Measurements from ENCODE around the gene ITGB2. TPM values are rescaled to one million over a fixed set of nuclear protein-coding genes. Genes with fewer than 3 reads are reported as not detected.

Gene ITGB2
- total RNA-seq, 1 experiment from 2014 or later, result 1.5 TPM

DNA sequence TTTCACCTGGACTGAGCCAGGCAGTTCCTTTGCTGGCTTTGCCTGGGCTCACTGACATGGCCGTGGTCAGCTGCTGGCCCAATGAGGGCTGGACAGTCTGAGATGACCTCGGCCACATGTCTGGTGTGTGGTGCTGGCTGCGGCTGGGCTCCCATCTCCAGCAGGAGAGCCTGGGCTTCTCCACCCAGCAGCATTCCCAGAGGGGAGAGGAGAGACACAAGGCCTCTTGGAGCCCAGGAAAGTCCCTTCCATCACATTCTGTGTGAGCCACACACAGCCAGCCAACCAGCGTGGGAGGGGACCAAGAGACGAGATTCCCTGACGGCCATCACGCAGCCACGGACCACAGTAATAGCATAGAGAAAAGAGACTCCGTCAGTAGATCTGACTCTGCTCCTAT lies 81.7 kb downstream of the ITGB2 start:
- no peak for ATAC-seq
- CTCF ChIA-PET, result no interaction called here
- RAD21 ChIA-PET (ENCODE audit: low non-redundant PET in 1 of 2, low total read pairs in 2 of 2, uncharacterized antibody in 2 of 2, unreplicated experiment in 2 of 2), result no interaction called here

More for the DNA sequence above, 81.7 kb downstream of the ITGB2 start:
- Histone ChIP-seq H3K4me3 (replicated peaks in 1 of 2; ENCODE audit: low read depth in 1 of 2, low read length in 2 of 2) (no peak overlapping the region), H3K27me3 (ENCODE audit: insufficient read depth, low read length) (no peaks in the 10 kb centered on the region), H3K27ac (ENCODE audit: low read depth, low read length) (no peak overlapping the region), H3K4me2 (ENCODE audit: low read length) (no peak overlapping the region), H3K9me3 (ENCODE audit: control insufficient read depth in 1 of 2, insufficient read depth in 1 of 2, low read depth in 1 of 2, low read length in 2 of 2) (no peaks in the 10 kb centered on the region), H4K20me1 (ENCODE audit: insufficient read depth) (no peaks in the 10 kb centered on the region), H3K36me3 (ENCODE audit: control insufficient read depth in 1 of 2, insufficient read depth in 2 of 2, low read length in 2 of 2) (no peaks in the 10 kb centered on the region), H3K9ac (ENCODE audit: low read length) (no peak overlapping the region), H3K9me2 (ENCODE audit: insufficient read depth) (no peaks in the 10 kb centered on the region), H3K4me1 (ENCODE audit: control insufficient read depth in 1 of 2, insufficient read depth in 2 of 2, low read length in 2 of 2) (peaks cover 2 to 10% of the 10 kb centered on the region in 2 experiments; a peak in 1 of 4 replicates), H2AFZ (ENCODE audit: low read depth, low read length, poor library complexity, severe bottlenecking) (no peak overlapping the region), H3K79me2 (ENCODE audit: insufficient read depth, low read length) (no peaks in the 10 kb centered on the region)
- POLR2A ChIA-PET, result no interaction called here
- no peak for TF ChIP-seq EGR1 (IDR thresholded peaks at IDR 0.05; ENCODE audit: low read depth)
- TF ChIP-seq SIN3A (IDR thresholded peaks at IDR 0.05; ENCODE audit: low read depth), result no peak
- no peak for TF ChIP-seq POLR2AphosphoS5 (IDR thresholded peaks at IDR 0.05; ENCODE audit: low read depth, low read length)
- TF ChIP-seq, protein P1, sequence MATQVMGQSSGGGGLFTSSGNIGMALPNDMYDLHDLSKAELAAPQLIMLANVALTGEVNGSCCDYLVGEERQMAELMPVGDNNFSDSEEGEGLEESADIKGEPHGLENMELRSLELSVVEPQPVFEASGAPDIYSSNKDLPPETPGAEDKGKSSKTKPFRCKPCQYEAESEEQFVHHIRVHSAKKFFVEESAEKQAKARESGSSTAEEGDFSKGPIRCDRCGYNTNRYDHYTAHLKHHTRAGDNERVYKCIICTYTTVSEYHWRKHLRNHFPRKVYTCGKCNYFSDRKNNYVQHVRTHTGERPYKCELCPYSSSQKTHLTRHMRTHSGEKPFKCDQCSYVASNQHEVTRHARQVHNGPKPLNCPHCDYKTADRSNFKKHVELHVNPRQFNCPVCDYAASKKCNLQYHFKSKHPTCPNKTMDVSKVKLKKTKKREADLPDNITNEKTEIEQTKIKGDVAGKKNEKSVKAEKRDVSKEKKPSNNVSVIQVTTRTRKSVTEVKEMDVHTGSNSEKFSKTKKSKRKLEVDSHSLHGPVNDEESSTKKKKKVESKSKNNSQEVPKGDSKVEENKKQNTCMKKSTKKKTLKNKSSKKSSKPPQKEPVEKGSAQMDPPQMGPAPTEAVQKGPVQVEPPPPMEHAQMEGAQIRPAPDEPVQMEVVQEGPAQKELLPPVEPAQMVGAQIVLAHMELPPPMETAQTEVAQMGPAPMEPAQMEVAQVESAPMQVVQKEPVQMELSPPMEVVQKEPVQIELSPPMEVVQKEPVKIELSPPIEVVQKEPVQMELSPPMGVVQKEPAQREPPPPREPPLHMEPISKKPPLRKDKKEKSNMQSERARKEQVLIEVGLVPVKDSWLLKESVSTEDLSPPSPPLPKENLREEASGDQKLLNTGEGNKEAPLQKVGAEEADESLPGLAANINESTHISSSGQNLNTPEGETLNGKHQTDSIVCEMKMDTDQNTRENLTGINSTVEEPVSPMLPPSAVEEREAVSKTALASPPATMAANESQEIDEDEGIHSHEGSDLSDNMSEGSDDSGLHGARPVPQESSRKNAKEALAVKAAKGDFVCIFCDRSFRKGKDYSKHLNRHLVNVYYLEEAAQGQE (IDR thresholded peaks at IDR 0.05; ENCODE audit: low read depth), result no peak
- TF ChIP-seq TCF7L2 (IDR thresholded peaks at IDR 0.05; ENCODE audit: borderline replicate concordance, extremely low read depth, insufficient read depth, insufficient read length), result no peak
- TF ChIP-seq RAD21 (IDR thresholded peaks at IDR 0.05; ENCODE audit: low read depth), result no peak
- TF ChIP-seq, protein P2, sequence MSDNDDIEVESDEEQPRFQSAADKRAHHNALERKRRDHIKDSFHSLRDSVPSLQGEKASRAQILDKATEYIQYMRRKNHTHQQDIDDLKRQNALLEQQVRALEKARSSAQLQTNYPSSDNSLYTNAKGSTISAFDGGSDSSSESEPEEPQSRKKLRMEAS (IDR thresholded peaks at IDR 0.05), result no peak
- TF ChIP-seq JUND (IDR thresholded peaks at IDR 0.05), result no peak
- TF ChIP-seq, protein P3, sequence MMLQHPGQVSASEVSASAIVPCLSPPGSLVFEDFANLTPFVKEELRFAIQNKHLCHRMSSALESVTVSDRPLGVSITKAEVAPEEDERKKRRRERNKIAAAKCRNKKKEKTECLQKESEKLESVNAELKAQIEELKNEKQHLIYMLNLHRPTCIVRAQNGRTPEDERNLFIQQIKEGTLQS (IDR thresholded peaks at IDR 0.05), result no peak
- no peak for TF ChIP-seq EZH2phosphoT487 (IDR thresholded peaks at IDR 0.05; ENCODE audit: borderline replicate concordance)
- TF ChIP-seq CBX3 (IDR thresholded peaks at IDR 0.05; ENCODE audit: low read depth), result no peak
- TF ChIP-seq FOSL1 (IDR thresholded peaks at IDR 0.05; ENCODE audit: low read depth), result no peak
- no peak for TF ChIP-seq SP1 (IDR thresholded peaks at IDR 0.05; ENCODE audit: low read depth)
- no peak for TF ChIP-seq ELF1 (IDR thresholded peaks at IDR 0.05; ENCODE audit: borderline replicate concordance, low read depth)
- DNase-seq (ENCODE audit: low read depth, low spot score), result no peak
- intact Hi-C loops (cut with micrococcal nuclease), result no loop called here
- no TSS peak for BruUV-seq (replicated peaks)
